IMR-90 (cell line): ENCODE data around the gene ALKBH5. TPM values are rescaled to one million over a fixed set of nuclear protein-coding genes. Genes with fewer than 3 reads are reported as not detected.

Source experiments
- ATAC-seq: fragments of 200-7000 bp; cut with Tn5 transposase; 2 replicates; pipeline ENCODE4 v1.9.1; 2020; ENCODE audit warnings: low read depth, mild to moderate bottlenecking, moderate library complexity
- BruUV-seq: library from RNA; stranded (reverse); fragments of 400-500 nt; replicated peaks from 2 replicates; lab custom pipeline; 2021; lab: Mats Ljungman, UMichigan
- CTCF ChIA-PET: fragments of 300-600 bp; formaldehyde crosslinking; extraction: SDS; loops from one replicate; lab custom pipeline; 2021; ENCODE audit warnings: antibody characterized with exemption; lab: Yijun Ruan, JAX
- POLR2A ChIA-PET: fragments of 300-600 bp; sonication (Branson Sonifier 250); formaldehyde crosslinking; loops from one replicate; lab custom pipeline; 2022; ENCODE audit warnings: antibody characterized with exemption; ENCODE audit not compliant: unreplicated experiment; lab: Charles Lee
- DNase-seq: peaks from one replicate; pipeline ENCODE4 v3.0.0; 2013
- H2AFZ ChIP-seq: replicated peaks from 2 replicates; pipeline ENCODE3; 2013; ENCODE audit warnings: low read length, mild to moderate bottlenecking; ENCODE audit not compliant: poor library complexity
- H2AK5ac ChIP-seq: 2 replicates; pipeline ENCODE4 v1.6.1; 2013; ENCODE audit warnings: low read depth, low read length, inconsistent platforms
- H2AK9ac ChIP-seq: replicated peaks from 2 replicates; pipeline ENCODE3; 2013; ENCODE audit warnings: mild to moderate bottlenecking, low read depth, low read length, moderate library complexity; ENCODE audit not compliant: poor library complexity
- H2BK120ac ChIP-seq: 2 replicates; pipeline ENCODE4 v1.6.1; 2013; ENCODE audit warnings: low read depth, low read length, inconsistent platforms
- H2BK15ac ChIP-seq: 3 replicates; pipeline ENCODE4 v1.6.1; 2013; ENCODE audit warnings: low read depth, low read length, inconsistent platforms
- H2BK20ac ChIP-seq: 2 replicates; pipeline ENCODE4 v1.6.1; 2013; ENCODE audit warnings: low read depth, mild to moderate bottlenecking, inconsistent platforms, low read length, moderate library complexity
- H2BK5ac ChIP-seq: 2 replicates; pipeline ENCODE4 v1.6.1; 2013; ENCODE audit warnings: mild to moderate bottlenecking, low read depth, low read length, inconsistent platforms; ENCODE audit not compliant: poor library complexity, severe bottlenecking
- H3K14ac ChIP-seq: replicated peaks from 2 replicates; pipeline ENCODE4 v1.6.1; 2013; ENCODE audit warnings: low read depth, low read length, inconsistent platforms
- H3K18ac ChIP-seq: 2 replicates; pipeline ENCODE4 v1.6.1; 2013; ENCODE audit warnings: low read depth, low read length, control low read depth
- H3K23ac ChIP-seq: 2 replicates; pipeline ENCODE4 v1.6.1; 2013; ENCODE audit warnings: low read depth, low read length, inconsistent platforms
- H3K27ac ChIP-seq: 2 replicates; pipeline ENCODE4 v1.5.1; 2013; ENCODE audit warnings: mild to moderate bottlenecking, control low read depth, low read length; ENCODE audit not compliant: insufficient read depth
- H3K27me3 ChIP-seq: 2 replicates; pipeline ENCODE4 v1.6.1; 2013; ENCODE audit warnings: low read length; ENCODE audit not compliant: control insufficient read depth, insufficient read depth
- H3K36me3 ChIP-seq: 2 replicates; pipeline ENCODE4 v1.6.1; 2013; ENCODE audit warnings: low read length, mixed read lengths; ENCODE audit not compliant: control insufficient read depth, insufficient read depth
- H3K4ac ChIP-seq: 2 replicates; pipeline ENCODE4 v1.6.1; 2013; ENCODE audit warnings: low read depth, low read length, inconsistent platforms
- H3K4me1 ChIP-seq: 2 replicates; pipeline ENCODE4 v1.6.1; 2013; ENCODE audit warnings: low read length, mixed read lengths; ENCODE audit not compliant: control insufficient read depth, insufficient read depth
- H3K4me2 ChIP-seq: 2 replicates; pipeline ENCODE4 v1.6.1; 2013; ENCODE audit warnings: low read depth, mild to moderate bottlenecking, control low read depth, low read length, moderate library complexity
- H3K4me3 ChIP-seq: 2 replicates; pipeline ENCODE4 v1.5.1; 2013; ENCODE audit warnings: low read depth, mild to moderate bottlenecking, control low read depth, low read length, moderate library complexity; ENCODE audit not compliant: insufficient read depth
- H3K56ac ChIP-seq: 2 replicates; pipeline ENCODE4 v1.6.1; 2013; ENCODE audit warnings: low read length, inconsistent platforms; ENCODE audit not compliant: insufficient read depth; ENCODE audit errors: extremely low read depth
- H3K79me1 ChIP-seq, 2 experiments: 2 replicates each; pipeline ENCODE4 v1.6.1; 2013; ENCODE audit warnings: low read length in 2 of 2, inconsistent platforms in 1 of 2, low read depth in 1 of 2
- H3K9ac ChIP-seq: 2 replicates; pipeline ENCODE4 v1.6.1; 2013; ENCODE audit warnings: low read depth, low read length, control low read depth
- H3K9me1 ChIP-seq: 2 replicates; pipeline ENCODE4 v1.6.1; 2013; ENCODE audit warnings: low read length, inconsistent platforms; ENCODE audit not compliant: insufficient read depth
- H3K9me3 ChIP-seq: 2 replicates; pipeline ENCODE4 v1.6.1; 2013; ENCODE audit warnings: low read length; ENCODE audit not compliant: control insufficient read depth, insufficient read depth
- H4K20me1 ChIP-seq: 2 replicates; pipeline ENCODE4 v1.6.1; 2013; ENCODE audit warnings: low read length, inconsistent platforms; ENCODE audit not compliant: insufficient read depth
- H4K5ac ChIP-seq: 2 replicates; pipeline ENCODE4 v1.6.1; 2013; ENCODE audit warnings: mild to moderate bottlenecking, low read depth, low read length, control low read depth
- H4K8ac ChIP-seq, 2 experiments: 2 replicates each; pipeline ENCODE4 v1.6.1; 2013; ENCODE audit warnings: low read depth in 2 of 2, low read length in 2 of 2, control low read depth in 1 of 2, inconsistent platforms in 1 of 2
- H4K91ac ChIP-seq: 2 replicates; pipeline ENCODE4 v1.6.1; 2013; ENCODE audit warnings: low read depth, low read length, inconsistent platforms; ENCODE audit not compliant: insufficient read depth
- BHLHE40 ChIP-seq: fragments of 150-350 bp; IDR thresholded peaks from 2 replicates; pipeline ENCODE4 v1.6.1; 2016; ENCODE audit warnings: mild to moderate bottlenecking, low read depth, low read length
- CEBPB ChIP-seq: IDR thresholded peaks from 2 replicates; pipeline ENCODE4 v1.6.1; 2012; ENCODE audit warnings: low read depth, low read length, improper control_type of control experiment
- CHD1 ChIP-seq: IDR thresholded peaks from 2 replicates; pipeline ENCODE4 v1.6.1; 2012; ENCODE audit warnings: low read depth, low read length, improper control_type of control experiment
- CTCF ChIP-seq: conservative IDR thresholded peaks from 2 replicates; pipeline ENCODE4 v1.5.1; 2012; ENCODE audit warnings: mild to moderate bottlenecking, low read depth, low read length, improper control_type of control experiment
- FOS ChIP-seq: fragments of 150-350 bp; IDR thresholded peaks from 2 replicates; pipeline ENCODE4 v1.6.1; 2016; ENCODE audit warnings: low read depth, low read length
- MAFK ChIP-seq: IDR thresholded peaks from 2 replicates; pipeline ENCODE4 v1.6.1; 2012; ENCODE audit warnings: low read depth, low read length, improper control_type of control experiment
- MAZ ChIP-seq: IDR thresholded peaks from 2 replicates; pipeline ENCODE4 v1.6.1; 2012; ENCODE audit warnings: low read depth, mild to moderate bottlenecking, low read length, improper control_type of control experiment, moderate library complexity, borderline replicate concordance
- MXI1 ChIP-seq: IDR thresholded peaks from 2 replicates; pipeline ENCODE4 v1.6.1; 2012; ENCODE audit warnings: low read depth, mild to moderate bottlenecking, low read length, moderate library complexity, borderline replicate concordance
- NFE2L2 ChIP-seq: fragments of 150-350 bp; IDR thresholded peaks from 2 replicates; pipeline ENCODE4 v1.6.1; 2016; ENCODE audit warnings: low read depth, mild to moderate bottlenecking, low read length
- POLR2A ChIP-seq: IDR thresholded peaks from 2 replicates; pipeline ENCODE4 v1.6.1; 2012; ENCODE audit warnings: mild to moderate bottlenecking, low read depth, low read length
- RAD21 ChIP-seq: IDR thresholded peaks from 2 replicates; pipeline ENCODE4 v1.6.1; 2012; ENCODE audit warnings: low read length, improper control_type of control experiment
- RCOR1 ChIP-seq: IDR thresholded peaks from 2 replicates; pipeline ENCODE4 v1.6.1; 2012; ENCODE audit warnings: mild to moderate bottlenecking, low read length, improper control_type of control experiment; ENCODE audit not compliant: insufficient replicate concordance
- RFX5 ChIP-seq: IDR thresholded peaks from 2 replicates; pipeline ENCODE4 v1.8.0; 2012; ENCODE audit warnings: low read depth, mild to moderate bottlenecking, low read length, moderate library complexity
- SMC3 ChIP-seq: fragments of 150-350 bp; IDR thresholded peaks from 2 replicates; pipeline ENCODE4 v1.6.1; 2016; ENCODE audit warnings: low read depth, mild to moderate bottlenecking, antibody characterized with exemption, low read length, moderate library complexity
- WGBS, 2 experiments: methylation state at CpG; one replicate each; pipeline versions ENCODE4 v1.1.5 to v1.1.7; 2013; ENCODE audit warnings: missing lambda C conversion rate in 2 of 2; ENCODE audit not compliant: insufficient read length in 1 of 2; ENCODE audit errors: extremely low coverage in 2 of 2; 5-methylcytosine and 5-hydroxymethylcytosine counted together
- dilution Hi-C: fragments of 300-500 bp; cut with HindIII; formaldehyde crosslinking; loops from one replicate; pipeline ENCODE4 v1.14.3; 2018; ENCODE audit warnings: low sequenced_read_pairs; ENCODE audit not compliant: unreplicated experiment
- in situ Hi-C: fragments of 300-500 bp; cut with MboI; formaldehyde crosslinking; loops from 3 replicates; pipeline ENCODE4 v1.14.3; 2019; ENCODE audit warnings: low sequenced_read_pairs, inconsistent platforms, mixed read lengths
- intact Hi-C: fragments of 100-400 bp; cut with micrococcal nuclease; formaldehyde crosslinking; loops from 2 replicates; pipeline ENCODE4 v1.10.0; 2022
- polyA plus RNA-seq, 3 experiments: library from polyadenylated mRNA; depleted of rRNA; stranded (reverse); fragments of >200 nt; gene quantifications; 2 replicates each; pipeline ENCODE4 v1.2.3, GENCODE V29; 2012; ENCODE audit warnings: low replicate concordance in 1 of 3
- total RNA-seq: library from RNA; depleted of rRNA; stranded (reverse); fragments of >200 nt; gene quantifications from 2 replicates; pipeline ENCODE4 v1.2.3, GENCODE V29; 2012
- TF ChIP-seq, protein P1 (sequence below): fragments of 150-350 bp; IDR thresholded peaks from 2 replicates; pipeline ENCODE4 v1.6.1; 2016; ENCODE audit warnings: low read depth, mild to moderate bottlenecking, low read length, moderate library complexity, borderline replicate concordance
- TF ChIP-seq, protein P2 (sequence below): fragments of 150-350 bp; IDR thresholded peaks from 2 replicates; pipeline ENCODE4 v1.6.1; 2017; ENCODE audit warnings: mild to moderate bottlenecking, antibody characterized with exemption, low read length, low read depth

ALKBH5 gene
- total and polyA plus RNA-seq, 2 of the 4 experiments (the other 2 are of a cell fraction) = 57.6 to 79.6 TPM

GRCh38 chr17:18155179-18155578, 28.4 kb upstream of the ALKBH5 start:
- no peak overlapping the region for H4K5ac ChIP-seq
- H3K9ac ChIP-seq = no peak overlapping the region
- in situ Hi-C loops = no loop called here
- no peak overlapping the region for H3K23ac ChIP-seq
- ATAC-seq (no peak), DNase-seq (no peak)
- no peak overlapping the region for H3K4ac ChIP-seq
- H3K4me1 ChIP-seq = peaks cover 5% of the 10 kb centered on the region; the same call in 1 of the 2 replicates
- no peaks in the 10 kb centered on the region for H3K9me3 ChIP-seq
- no peak overlapping the region for H2AK9ac ChIP-seq
- H3K27me3 ChIP-seq = peaks cover 2% of the 10 kb centered on the region; the same call in 1 of the 2 replicates
- no peak overlapping the region for H4K91ac ChIP-seq
- no peak overlapping the region for H3K56ac ChIP-seq
- CTCF ChIA-PET = no interaction called here
- H3K18ac ChIP-seq = no peak overlapping the region
- H2AFZ ChIP-seq = no peak overlapping the region
- no peak overlapping the region for H3K27ac ChIP-seq
- no peaks in the 10 kb centered on the region for H3K36me3 ChIP-seq
- H3K79me1 ChIP-seq = no peaks in the 10 kb centered on the region
- no peak overlapping the region for H3K14ac ChIP-seq
- BruUV-seq = no TSS peak
- no CpG with 5 or more reads among the region's 14 CpGs for whole genome bisulfite sequencing, 2 experiments
- H2BK5ac ChIP-seq = no peak overlapping the region
- dilution Hi-C loops = no loop called here
- no peak overlapping the region for H3K4me3 ChIP-seq
- intact Hi-C loops = no loop called here
- H2BK120ac ChIP-seq = no peak overlapping the region
- TF ChIP-seq CEBPB (no peak), RAD21 (no peak), POLR2A (no peak), SMC3 (no peak), BHLHE40 (no peak), MAFK (no peak), RFX5 (no peak), RCOR1 (no peak), CTCF (no peak), NFE2L2 (no peak), MXI1 (no peak), FOS (no peak), MAZ (no peak), CHD1 (no peak)
- TF ChIP-seq, protein P1, sequence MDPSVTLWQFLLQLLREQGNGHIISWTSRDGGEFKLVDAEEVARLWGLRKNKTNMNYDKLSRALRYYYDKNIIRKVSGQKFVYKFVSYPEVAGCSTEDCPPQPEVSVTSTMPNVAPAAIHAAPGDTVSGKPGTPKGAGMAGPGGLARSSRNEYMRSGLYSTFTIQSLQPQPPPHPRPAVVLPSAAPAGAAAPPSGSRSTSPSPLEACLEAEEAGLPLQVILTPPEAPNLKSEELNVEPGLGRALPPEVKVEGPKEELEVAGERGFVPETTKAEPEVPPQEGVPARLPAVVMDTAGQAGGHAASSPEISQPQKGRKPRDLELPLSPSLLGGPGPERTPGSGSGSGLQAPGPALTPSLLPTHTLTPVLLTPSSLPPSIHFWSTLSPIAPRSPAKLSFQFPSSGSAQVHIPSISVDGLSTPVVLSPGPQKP = no peak
- TF ChIP-seq, protein P2, sequence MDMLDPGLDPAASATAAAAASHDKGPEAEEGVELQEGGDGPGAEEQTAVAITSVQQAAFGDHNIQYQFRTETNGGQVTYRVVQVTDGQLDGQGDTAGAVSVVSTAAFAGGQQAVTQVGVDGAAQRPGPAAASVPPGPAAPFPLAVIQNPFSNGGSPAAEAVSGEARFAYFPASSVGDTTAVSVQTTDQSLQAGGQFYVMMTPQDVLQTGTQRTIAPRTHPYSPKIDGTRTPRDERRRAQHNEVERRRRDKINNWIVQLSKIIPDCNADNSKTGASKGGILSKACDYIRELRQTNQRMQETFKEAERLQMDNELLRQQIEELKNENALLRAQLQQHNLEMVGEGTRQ = no peak
- H3K9me1 ChIP-seq = peaks cover 18% of the 10 kb centered on the region
- H3K4me2 ChIP-seq = no peak overlapping the region
- no peak overlapping the region for H2AK5ac ChIP-seq
- POLR2A ChIA-PET = no interaction called here
- H4K8ac ChIP-seq = no peak overlapping the region
- H2BK20ac ChIP-seq = no peak overlapping the region
- H4K20me1 ChIP-seq = no peaks in the 10 kb centered on the region
- H2BK15ac ChIP-seq = no peak overlapping the region
